PC-9 (cell line): ENCODE results near the gene ETAA1. TPM values are rescaled to one million over a fixed set of nuclear protein-coding genes. Genes with fewer than 3 reads are reported as not detected.

Experiments used
- BruUV-seq: library from RNA; stranded (reverse); fragments of 400-500 nt; replicated peaks from 2 replicates; lab custom pipeline; 2021; lab: Mats Ljungman, UMichigan
- CTCF ChIA-PET: fragments of 300-600 bp; sonication (Branson Sonifier 250); formaldehyde crosslinking; loops from one replicate; lab custom pipeline; 2022; ENCODE audit warnings: antibody characterized with exemption; lab: Charles Lee
- POLR2A ChIA-PET: fragments of 300-600 bp; sonication (Branson Sonifier 250); formaldehyde crosslinking; loops from one replicate; lab custom pipeline; 2022; ENCODE audit warnings: antibody characterized with exemption; ENCODE audit not compliant: unreplicated experiment; lab: Charles Lee
- DNase-seq, 2 experiments: peaks; one replicate each; pipeline versions ENCODE4 v3.0.0 to v3.0.0-alpha.2; 2015 to 2022; ENCODE audit warnings: mixed read lengths in 1 of 2
- H2AFZ ChIP-seq: fragments of 200-600 bp; sonication (generic); 2 replicates; pipeline ENCODE4 v1.8.1; 2017; ENCODE audit warnings: antibody characterized with exemption
- H3F3A ChIP-seq: fragments of 200-600 bp; sonication (generic); 2 replicates; pipeline ENCODE4 v1.8.1; 2017; ENCODE audit warnings: antibody characterized with exemption, mild to moderate bottlenecking, low read depth; ENCODE audit not compliant: insufficient read depth
- H3K27ac ChIP-seq: fragments of 200-600 bp; sonication (generic); 2 replicates; pipeline ENCODE4 v1.6.1; 2016; ENCODE audit warnings: mixed run types
- H3K27me3 ChIP-seq: fragments of 200-600 bp; sonication (generic); 2 replicates; pipeline ENCODE4 v1.6.1; 2016; ENCODE audit warnings: low read depth, mixed run types; ENCODE audit not compliant: insufficient read depth
- H3K36me3 ChIP-seq: fragments of 200-600 bp; sonication (generic); 2 replicates; pipeline ENCODE4 v1.6.1; 2016; ENCODE audit warnings: low read depth, mixed run types
- H3K4me1 ChIP-seq: fragments of 200-600 bp; sonication (generic); replicated peaks from 2 replicates; pipeline ENCODE4 v1.6.1; 2016; ENCODE audit warnings: mixed run types; ENCODE audit not compliant: insufficient read depth
- H3K4me2 ChIP-seq: fragments of 200-600 bp; sonication (generic); 2 replicates; pipeline ENCODE4 v1.6.1; 2017; ENCODE audit warnings: mixed run types
- H3K4me3 ChIP-seq: fragments of 200-600 bp; sonication (generic); 2 replicates; pipeline ENCODE4 v1.6.1; 2016; ENCODE audit warnings: mixed run types
- H3K79me2 ChIP-seq: fragments of 200-600 bp; sonication (generic); 2 replicates; pipeline ENCODE4 v1.6.1; 2017; ENCODE audit warnings: low read depth, mixed run types
- H3K9me2 ChIP-seq: fragments of 200-600 bp; sonication (generic); 2 replicates; pipeline ENCODE4 v1.8.1; 2017; ENCODE audit warnings: mild to moderate bottlenecking; ENCODE audit not compliant: insufficient read depth
- H3K9me3 ChIP-seq: fragments of 200-600 bp; sonication (generic); 2 replicates; pipeline ENCODE4 v1.8.1; 2016; ENCODE audit warnings: low read depth; ENCODE audit not compliant: insufficient read depth
- H4K20me1 ChIP-seq: fragments of 200-600 bp; sonication (generic); 2 replicates; pipeline ENCODE4 v1.8.1; 2017; ENCODE audit not compliant: insufficient read depth
- EZH2 ChIP-seq: fragments of 200-600 bp; sonication (generic); IDR thresholded peaks from 2 replicates; pipeline ENCODE4 v1.8.0; 2017; ENCODE audit warnings: antibody characterized with exemption, low read depth
- intact Hi-C: fragments of 100-400 bp; cut with micrococcal nuclease; formaldehyde crosslinking; loops from one replicate; pipeline ENCODE4 v1.10.0; 2022; ENCODE audit not compliant: unreplicated experiment
- total RNA-seq: library from RNA; stranded (reverse); gene quantifications from 2 replicates; pipeline ENCODE4 v1.2.3, GENCODE V29; 2021
- TF ChIP-seq, protein P1 (sequence below): fragments of 200-600 bp; sonication (generic); conservative IDR thresholded peaks from 2 replicates; pipeline ENCODE4 v1.6.1; 2017; ENCODE audit warnings: mixed run types, antibody characterized with exemption, mild to moderate bottlenecking, moderate library complexity

ETAA1 gene
- total RNA-seq, 1 experiment from 2014 or later: 25.3 TPM

- no peaks in the 10 kb centered on the region for H3K4me1 ChIP-seq
- ChIA-PET POLR2A (interaction anchor here (0.7 kb wide), 1 partner anchor 1709 kb away, joined by 3 read pairs; no protein-coding TSS in a partner anchor), CTCF (interaction anchor here (0.7 kb wide), 1 partner anchor 21 kb away, joined by 3 read pairs; no protein-coding TSS in a partner anchor)
- H3K9me2 ChIP-seq: no peaks in the 10 kb centered on the region; the same call in 1 of the 2 replicates
- H3K27ac ChIP-seq: no peak overlapping the region
- H3F3A ChIP-seq: no peaks in the 10 kb centered on the region
- no peak for DNase-seq
- TF ChIP-seq, protein P1, sequence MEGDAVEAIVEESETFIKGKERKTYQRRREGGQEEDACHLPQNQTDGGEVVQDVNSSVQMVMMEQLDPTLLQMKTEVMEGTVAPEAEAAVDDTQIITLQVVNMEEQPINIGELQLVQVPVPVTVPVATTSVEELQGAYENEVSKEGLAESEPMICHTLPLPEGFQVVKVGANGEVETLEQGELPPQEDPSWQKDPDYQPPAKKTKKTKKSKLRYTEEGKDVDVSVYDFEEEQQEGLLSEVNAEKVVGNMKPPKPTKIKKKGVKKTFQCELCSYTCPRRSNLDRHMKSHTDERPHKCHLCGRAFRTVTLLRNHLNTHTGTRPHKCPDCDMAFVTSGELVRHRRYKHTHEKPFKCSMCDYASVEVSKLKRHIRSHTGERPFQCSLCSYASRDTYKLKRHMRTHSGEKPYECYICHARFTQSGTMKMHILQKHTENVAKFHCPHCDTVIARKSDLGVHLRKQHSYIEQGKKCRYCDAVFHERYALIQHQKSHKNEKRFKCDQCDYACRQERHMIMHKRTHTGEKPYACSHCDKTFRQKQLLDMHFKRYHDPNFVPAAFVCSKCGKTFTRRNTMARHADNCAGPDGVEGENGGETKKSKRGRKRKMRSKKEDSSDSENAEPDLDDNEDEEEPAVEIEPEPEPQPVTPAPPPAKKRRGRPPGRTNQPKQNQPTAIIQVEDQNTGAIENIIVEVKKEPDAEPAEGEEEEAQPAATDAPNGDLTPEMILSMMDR: no peak
- TF ChIP-seq EZH2: no peak
- intact Hi-C loops: no loop called here
- no peaks in the 10 kb centered on the region for H3K79me2 ChIP-seq
- BruUV-seq: no TSS peak
- no peaks in the 10 kb centered on the region for H3K27me3 ChIP-seq
- no peak overlapping the region for H3K4me3 ChIP-seq
- no peaks in the 10 kb centered on the region for H3K9me3 ChIP-seq
- no peak overlapping the region for H2AFZ ChIP-seq
- no peak overlapping the region for H3K4me2 ChIP-seq
- peaks cover 34% of the 10 kb centered on the region for H3K36me3 ChIP-seq
- peaks cover 7% of the 10 kb centered on the region; the same call in 1 of the 2 replicates for H4K20me1 ChIP-seq
Measured at GRCh38 chr2:67408346-67408745, 11.2 kb downstream of the ETAA1 start.

DNA sequence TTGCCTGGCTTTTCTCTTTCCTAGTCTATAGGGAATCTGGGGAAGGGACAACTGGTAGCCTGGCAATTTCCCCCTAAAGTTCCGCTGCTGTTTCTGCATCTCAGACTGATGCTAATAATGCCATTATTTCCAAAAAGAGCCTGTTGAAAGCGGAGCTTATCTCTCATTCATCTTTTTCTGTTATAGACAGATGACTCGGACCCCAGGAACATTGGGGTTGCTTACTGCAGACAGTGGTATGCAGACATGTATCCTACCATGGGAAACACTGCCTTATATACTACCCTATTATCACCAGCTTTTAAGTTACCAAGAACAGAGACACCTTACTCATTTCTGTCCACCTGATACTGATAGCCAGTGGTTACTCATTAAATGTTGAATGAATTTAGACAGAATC is 15.3 kb downstream of the ETAA1 start:
- no peak overlapping the region for H3K27ac ChIP-seq
- H2AFZ ChIP-seq: no peak overlapping the region
- H4K20me1 ChIP-seq: peaks cover 7% of the 10 kb centered on the region; the same call in 1 of the 2 replicates
- intact Hi-C loops: no loop called here
- H3K4me3 ChIP-seq: no peak overlapping the region
- H3K4me1 ChIP-seq: no peaks in the 10 kb centered on the region
- no peak for DNase-seq
- CTCF ChIA-PET: no interaction called here
- H3K27me3 ChIP-seq: no peaks in the 10 kb centered on the region
- peaks cover 8% of the 10 kb centered on the region for H3K36me3 ChIP-seq
- H3F3A ChIP-seq: no peaks in the 10 kb centered on the region
- H3K9me3 ChIP-seq: no peaks in the 10 kb centered on the region
- no peaks in the 10 kb centered on the region for H3K79me2 ChIP-seq
- no peak for TF ChIP-seq EZH2
- TF ChIP-seq, protein P1: no peak
- POLR2A ChIA-PET: no interaction called here
- H3K4me2 ChIP-seq: no peak overlapping the region
- no TSS peak for BruUV-seq
- H3K9me2 ChIP-seq: no peaks in the 10 kb centered on the region

GRCh38 chr2:67414867-67415266 is 17.7 kb downstream of the ETAA1 start:
- Histone ChIP-seq H3K79me2 (no peaks in the 10 kb centered on the region), H3K4me1 (no peaks in the 10 kb centered on the region), H3K27me3 (no peaks in the 10 kb centered on the region), H2AFZ (no peak overlapping the region), H3K4me3 (no peak overlapping the region), H4K20me1 (no peaks in the 10 kb centered on the region), H3K9me3 (no peaks in the 10 kb centered on the region), H3K36me3 (peaks cover 4% of the 10 kb centered on the region; the same call in 1 of the 2 replicates), H3K27ac (no peak overlapping the region), H3K4me2 (no peak overlapping the region), H3F3A (no peaks in the 10 kb centered on the region), H3K9me2 (no peaks in the 10 kb centered on the region)
- intact Hi-C loops: no loop called here
- DNase-seq: no peak
- TF ChIP-seq, protein P1: no peak
- no peak for TF ChIP-seq EZH2
- CTCF ChIA-PET: no interaction called here
- POLR2A ChIA-PET: no interaction called here
- no TSS peak for BruUV-seq
